GM10248 (cell line): Measurements from ENCODE around the gene MBD2.

Experiments
- CTCF ChIA-PET: fragments of 300-600 bp; sonication (Branson Sonifier 250); formaldehyde crosslinking; extraction: SDS; loops from one replicate; lab custom pipeline; 2021; ENCODE audit warnings: antibody characterized with exemption; lab: Yijun Ruan, JAX
- POLR2A ChIA-PET: fragments of 350-650 bp; sonication (Branson Sonifier 250); formaldehyde crosslinking; extraction: SDS; loops from one replicate; lab custom pipeline; 2020; ENCODE audit warnings: antibody characterized with exemption; lab: Yijun Ruan, JAX
- DNase-seq: peaks from one replicate; pipeline ENCODE4 v3.0.0; 2012; ENCODE audit errors: extremely low spot score
- CTCF ChIP-seq: IDR thresholded peaks from 2 replicates; pipeline ENCODE4 v1.5.1; 2012; ENCODE audit warnings: mild to moderate bottlenecking, low read depth; ENCODE audit errors: extremely low read depth, missing control alignments, control extremely low read depth

The MBD2 gene

DNA sequence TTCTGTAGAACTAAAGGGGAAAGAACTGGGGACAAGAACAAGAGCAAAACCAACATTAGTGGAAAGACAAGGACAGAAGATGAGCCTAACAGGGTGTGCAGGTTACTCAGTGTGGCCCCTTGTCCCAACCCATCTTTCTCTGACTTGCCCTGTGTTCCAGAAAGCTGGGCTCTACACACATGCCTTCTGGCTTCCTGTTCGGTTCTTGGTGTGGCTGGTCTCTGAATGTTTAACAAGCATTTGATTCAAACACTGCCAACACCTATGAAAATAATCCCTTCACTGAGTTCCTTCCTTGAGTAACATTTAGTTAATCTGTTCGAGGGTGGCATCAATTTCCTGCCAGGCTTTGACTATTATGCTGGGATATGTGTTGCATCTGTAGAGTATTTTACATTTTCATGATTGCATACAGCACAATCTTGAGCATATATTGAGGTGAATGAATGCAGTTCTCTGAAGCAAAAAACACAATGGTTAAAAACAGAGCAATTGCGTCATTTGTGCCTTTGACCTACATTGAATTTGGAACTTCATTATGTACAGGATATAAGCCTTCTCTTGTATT, 83.3 kb downstream of the MBD2 start:
- ChIA-PET CTCF (interaction anchor here (1.3 to 3.9 kb wide), 2 partner anchors 13 to 36 kb away, joined by 3 to 17 read pairs; no protein-coding TSS in a partner anchor), POLR2A (no interaction called here)
- TF ChIP-seq CTCF = no peak
- DNase-seq = no peak

GRCh38 chr18:54140641-54141040, 83.8 kb downstream of the MBD2 start:
- ChIA-PET POLR2A (no interaction called here), CTCF (interaction anchor here (1.3 kb wide), 1 partner anchor 36 kb away, joined by 3 read pairs; no protein-coding TSS in a partner anchor)
- no peak for TF ChIP-seq CTCF
- no peak for DNase-seq

DNA sequence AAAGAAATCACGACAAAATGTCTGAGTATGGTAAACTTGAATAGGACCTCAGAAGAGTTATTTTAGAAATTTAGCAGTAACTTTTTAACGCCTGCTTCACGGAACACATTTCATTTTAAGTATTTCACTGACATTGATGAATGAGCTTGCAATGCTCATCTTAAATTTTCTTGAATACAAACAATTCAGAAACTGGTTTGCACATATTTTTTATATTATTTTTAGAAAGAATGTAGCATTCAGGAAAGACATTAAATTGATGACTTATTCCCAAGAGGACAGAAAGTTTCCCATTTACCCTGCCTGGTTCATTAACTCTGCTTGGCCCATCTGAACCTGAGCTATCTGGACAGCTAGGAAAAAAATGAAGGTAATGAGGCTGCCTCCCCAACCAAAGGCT, 89.3 kb downstream of the MBD2 start:
- ChIA-PET POLR2A (no interaction called here), CTCF (interaction anchor here (1.5 kb wide), 1 partner anchor 15 kb away, joined by 6 read pairs; no protein-coding TSS in a partner anchor)
- no peak for DNase-seq
- no peak for TF ChIP-seq CTCF

GRCh38 chr18:54134053-54134452, 90.4 kb downstream of the MBD2 start:
- DNase-seq = no peak
- POLR2A ChIA-PET = no interaction called here
- CTCF ChIA-PET = interaction anchor here (0.8 to 1.5 kb wide), 3 partner anchors 11 to 14 kb away, joined by 3 to 6 read pairs (median 3); no protein-coding TSS in a partner anchor
- TF ChIP-seq CTCF = no peak

GRCh38 chr18:54130631-54131030, 93.8 kb downstream of the MBD2 start:
- no peak for DNase-seq
- ChIA-PET CTCF (interaction anchor here (1.2 to 7.6 kb wide), 2 partner anchors 15 to 222 kb away, joined by 4 to 111 read pairs; no protein-coding TSS in a partner anchor), POLR2A (no interaction called here)
- TF ChIP-seq CTCF = no peak

DNA sequence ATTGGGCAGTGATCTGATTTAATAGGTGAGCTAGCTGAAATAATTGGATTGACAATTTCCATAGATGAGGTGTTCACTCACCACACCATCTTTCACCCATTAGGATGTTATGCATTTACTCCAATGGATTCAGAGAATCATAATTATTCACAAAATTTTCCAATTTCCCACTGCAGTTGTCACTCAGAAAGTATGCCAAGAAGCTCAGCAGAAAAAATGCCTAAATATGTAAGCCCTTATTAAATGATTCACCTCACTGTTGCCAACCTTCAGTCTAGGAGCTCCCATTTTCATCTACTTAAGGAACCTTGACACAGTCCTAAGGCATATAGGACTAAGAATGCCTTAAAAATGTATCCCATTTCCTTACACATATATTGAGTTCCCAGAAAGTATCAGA, 94.3 kb downstream of the MBD2 start:
- DNase-seq = no peak
- no peak for TF ChIP-seq CTCF
- ChIA-PET POLR2A (no interaction called here), CTCF (interaction anchor here (0.8 to 7.6 kb wide), 3 partner anchors 14 to 222 kb away, joined by 3 to 111 read pairs (median 4); no protein-coding TSS in a partner anchor)
